Measurements from ENCODE around the gene RAVER1.

Gene RAVER1

DNA sequence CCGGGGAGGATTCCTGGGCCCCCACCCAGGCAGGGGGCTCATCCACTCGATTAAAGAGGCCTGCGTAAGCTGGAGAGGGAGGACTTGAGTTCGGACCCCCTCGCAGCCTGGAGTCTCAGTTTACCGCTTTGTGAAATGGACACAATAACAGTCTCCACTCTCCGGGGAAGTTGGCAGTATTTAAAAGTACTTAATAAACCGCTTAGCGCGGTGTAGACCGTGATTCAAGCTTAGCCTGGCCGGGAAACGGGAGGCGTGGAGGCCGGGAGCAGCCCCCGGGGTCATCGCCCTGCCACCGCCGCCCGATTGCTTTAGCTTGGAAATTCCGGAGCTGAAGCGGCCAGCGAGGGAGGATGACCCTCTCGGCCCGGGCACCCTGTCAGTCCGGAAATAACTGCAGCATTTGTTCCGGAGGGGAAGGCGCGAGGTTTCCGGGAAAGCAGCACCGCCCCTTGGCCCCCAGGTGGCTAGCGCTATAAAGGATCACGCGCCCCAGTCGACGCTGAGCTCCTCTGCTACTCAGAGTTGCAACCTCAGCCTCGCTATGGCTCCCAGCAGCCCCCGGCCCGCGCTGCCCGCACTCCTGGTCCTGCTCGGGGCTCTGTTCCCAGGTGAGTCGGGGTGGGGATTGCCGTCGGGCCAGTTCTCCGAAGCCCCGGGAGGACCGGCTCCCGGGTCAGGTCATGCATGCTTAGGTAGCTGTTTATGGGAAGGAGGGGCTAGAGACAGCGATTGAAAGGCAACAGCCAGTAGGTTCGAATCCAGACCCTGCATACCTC, 62.5 kb downstream of the RAVER1 start, which contains the start of gene ICAM1:
Gene ICAM1 (plus strand): TSS at position 505 of the 779 bp plus-strand sequence. CDS start 40 bp downstream, at position 545.
- in situ Hi-C loops (cut with MboI; ENCODE audit: low sequenced_read_pairs) = no loop called here

DNA sequence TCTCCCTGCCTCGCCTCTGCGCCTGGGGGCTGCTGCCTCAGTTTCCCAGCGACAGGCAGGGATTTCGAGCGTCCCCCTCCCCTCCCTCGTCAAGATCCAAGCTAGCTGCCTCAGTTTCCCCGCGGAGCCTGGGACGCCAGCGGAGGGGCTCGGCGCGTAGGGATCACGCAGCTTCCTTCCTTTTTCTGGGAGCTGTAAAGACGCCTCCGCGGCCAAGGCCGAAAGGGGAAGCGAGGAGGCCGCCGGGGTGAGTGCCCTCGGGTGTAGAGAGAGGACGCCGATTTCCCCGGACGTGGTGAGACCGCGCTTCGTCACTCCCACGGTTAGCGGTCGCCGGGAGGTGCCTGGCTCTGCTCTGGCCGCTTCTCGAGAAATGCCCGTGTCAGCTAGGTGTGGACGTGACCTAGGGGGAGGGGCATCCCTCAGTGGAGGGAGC, 63.1 kb downstream of the RAVER1 start:
- in situ Hi-C loops (cut with MboI; ENCODE audit: low sequenced_read_pairs) = no loop called here

DNA sequence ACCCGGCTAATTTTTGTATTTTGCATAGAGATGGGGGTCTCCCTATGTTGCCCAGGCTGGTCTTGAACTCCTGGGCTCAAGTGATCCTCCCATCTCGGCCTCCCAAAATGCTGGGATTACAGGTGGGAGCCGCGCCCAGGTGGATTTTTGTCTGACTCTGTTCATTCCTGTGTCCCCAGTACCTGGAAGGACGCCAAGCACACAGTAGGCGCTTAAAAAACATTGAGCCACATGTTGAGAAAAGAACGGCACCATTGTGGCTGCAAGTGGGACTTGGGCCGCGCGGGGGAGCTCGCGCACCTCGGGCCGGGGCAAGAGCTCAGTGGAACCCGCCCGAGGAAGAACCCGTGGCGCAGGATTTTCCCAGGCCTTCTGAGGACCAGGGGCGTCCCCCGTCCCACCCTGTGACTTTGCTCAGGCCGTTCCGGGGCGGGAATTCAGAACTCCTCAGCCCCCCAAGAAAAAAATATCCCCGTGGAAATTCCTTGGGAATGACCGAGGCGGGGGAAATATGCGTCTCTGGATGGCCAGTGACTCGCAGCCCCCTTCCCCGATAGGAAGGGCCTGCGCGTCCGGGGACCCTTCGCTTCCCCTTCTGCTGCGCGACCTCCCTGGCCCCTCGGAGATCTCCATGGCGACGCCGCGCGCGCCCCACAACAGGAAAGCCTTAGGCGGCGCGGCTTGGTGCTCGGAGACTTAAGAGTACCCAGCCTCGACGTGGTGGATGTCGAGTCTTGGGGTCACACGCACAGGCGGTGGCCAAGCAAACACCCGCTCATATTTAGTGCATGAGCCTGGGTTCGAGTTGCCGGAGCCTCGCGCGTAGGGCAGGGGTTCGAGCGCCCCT, 63.8 kb downstream of the RAVER1 start:
- in situ Hi-C loops (cut with MboI; ENCODE audit: low sequenced_read_pairs) = no loop called here

DNA sequence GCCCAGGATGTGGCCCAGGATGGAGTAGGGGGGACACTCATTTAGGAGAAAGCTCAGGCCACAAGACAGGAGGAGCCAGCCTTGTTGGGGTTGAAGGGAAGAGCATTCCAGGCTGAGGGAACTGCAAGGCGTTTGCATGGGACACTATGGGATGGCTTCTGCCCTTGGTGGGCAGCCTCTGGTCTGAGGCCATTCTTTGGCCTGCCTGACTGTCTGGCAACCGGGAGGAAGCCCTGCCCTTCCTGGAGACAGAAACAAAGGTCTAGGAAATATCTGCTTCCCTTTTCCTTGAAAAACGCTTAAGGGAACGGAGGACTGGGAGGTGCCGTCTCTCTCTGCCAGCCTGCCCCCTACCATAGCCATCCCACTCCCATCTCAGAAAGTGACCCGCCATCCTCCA, 65.3 kb downstream of the RAVER1 start:
- in situ Hi-C loops (cut with MboI; ENCODE audit: low sequenced_read_pairs) = no loop called here

DNA sequence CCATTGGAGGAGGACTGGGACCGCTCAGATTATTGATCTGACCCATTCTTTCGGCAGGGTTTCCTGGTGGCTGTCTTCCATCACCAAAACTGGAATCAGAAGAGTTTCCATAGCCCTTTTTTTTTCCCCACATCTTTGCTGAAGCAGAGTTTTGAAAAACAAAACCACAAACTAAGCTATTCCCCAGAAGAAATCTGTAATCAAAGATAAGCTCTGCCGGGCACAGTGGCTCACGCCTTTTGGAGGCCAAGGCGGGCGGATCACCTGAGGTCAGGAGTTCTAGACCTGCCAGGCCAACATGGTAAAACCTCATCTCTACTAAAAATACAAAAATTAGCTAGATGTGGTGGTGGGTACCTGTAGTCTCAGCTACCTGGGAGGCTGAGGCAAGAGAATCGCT, 66.6 kb downstream of the RAVER1 start:
- in situ Hi-C loops (cut with MboI; ENCODE audit: low sequenced_read_pairs) = no loop called here

All from hTERT RPE-1 (cell line).